ENCODE data around the gene KCNQ1.

KCNQ1 gene

DNA sequence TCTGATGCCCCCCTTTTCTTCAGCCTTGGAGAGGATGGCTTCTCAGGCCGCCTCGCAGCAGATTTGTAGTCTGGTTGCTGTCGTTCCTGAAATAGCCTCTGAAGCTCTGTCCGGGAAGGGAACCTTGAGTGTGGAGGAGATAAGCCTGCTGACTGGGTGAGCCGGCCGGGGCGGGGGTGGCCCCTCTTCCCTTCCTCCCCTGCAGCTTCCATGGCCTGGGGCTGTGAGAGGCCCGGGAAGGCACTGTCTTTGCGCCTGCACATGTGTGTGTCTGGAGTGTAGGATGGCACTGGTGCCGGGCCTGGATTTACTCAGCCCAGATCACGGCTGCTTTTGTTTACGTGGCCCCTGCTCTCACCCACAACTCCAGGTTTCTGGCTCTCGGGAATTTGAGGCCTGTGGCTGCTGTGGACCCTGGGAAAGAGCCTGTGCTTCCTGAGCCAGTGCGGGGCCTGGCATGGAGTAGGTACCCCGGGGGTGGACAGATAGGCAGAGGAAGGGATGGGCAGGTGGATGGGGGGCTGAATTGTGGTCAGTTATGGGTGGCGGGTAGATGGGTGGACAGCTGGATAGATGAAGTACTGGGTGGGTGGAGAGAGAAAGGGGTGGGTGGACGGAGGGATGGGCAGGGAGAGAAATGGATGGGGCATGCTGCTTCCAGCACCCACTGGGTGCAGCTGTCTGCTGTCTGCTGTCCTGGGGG lies 16.6 kb downstream of the KCNQ1 start:
- DNase-seq = no peak

DNA sequence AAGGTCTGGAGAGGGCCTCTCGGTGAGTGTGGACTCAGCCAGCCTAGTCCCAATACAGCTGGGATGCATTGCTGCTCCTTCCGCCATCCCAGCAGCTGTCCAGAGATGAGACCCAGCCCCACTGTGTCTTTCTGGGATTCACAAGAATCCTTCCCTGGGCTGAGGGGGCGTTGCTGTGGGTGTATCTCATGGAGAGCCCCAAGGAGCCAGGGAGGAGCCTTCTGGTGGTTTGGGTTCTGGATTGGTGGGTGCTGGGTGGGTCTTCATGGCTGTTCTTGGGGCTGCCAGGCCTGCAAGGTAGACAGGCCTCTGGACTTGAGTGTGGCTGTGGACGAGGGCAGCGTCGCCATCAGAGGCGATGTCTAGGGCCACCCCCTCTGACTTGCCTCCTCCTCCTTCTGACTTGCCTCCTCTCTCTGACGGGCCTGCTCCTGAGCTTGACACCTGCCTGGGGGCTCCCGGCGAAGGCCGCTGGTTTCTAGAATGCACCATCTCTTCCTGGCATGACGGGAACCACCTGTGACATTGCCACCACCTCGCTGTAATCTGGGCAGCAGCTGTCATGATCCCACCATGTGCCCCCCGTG lies 17.2 kb downstream of the KCNQ1 start:
- no peak for DNase-seq

- DNase-seq = no peak
Measured at GRCh38 chr11:2462543-2462985, 17.8 kb downstream of the KCNQ1 start.

DNA sequence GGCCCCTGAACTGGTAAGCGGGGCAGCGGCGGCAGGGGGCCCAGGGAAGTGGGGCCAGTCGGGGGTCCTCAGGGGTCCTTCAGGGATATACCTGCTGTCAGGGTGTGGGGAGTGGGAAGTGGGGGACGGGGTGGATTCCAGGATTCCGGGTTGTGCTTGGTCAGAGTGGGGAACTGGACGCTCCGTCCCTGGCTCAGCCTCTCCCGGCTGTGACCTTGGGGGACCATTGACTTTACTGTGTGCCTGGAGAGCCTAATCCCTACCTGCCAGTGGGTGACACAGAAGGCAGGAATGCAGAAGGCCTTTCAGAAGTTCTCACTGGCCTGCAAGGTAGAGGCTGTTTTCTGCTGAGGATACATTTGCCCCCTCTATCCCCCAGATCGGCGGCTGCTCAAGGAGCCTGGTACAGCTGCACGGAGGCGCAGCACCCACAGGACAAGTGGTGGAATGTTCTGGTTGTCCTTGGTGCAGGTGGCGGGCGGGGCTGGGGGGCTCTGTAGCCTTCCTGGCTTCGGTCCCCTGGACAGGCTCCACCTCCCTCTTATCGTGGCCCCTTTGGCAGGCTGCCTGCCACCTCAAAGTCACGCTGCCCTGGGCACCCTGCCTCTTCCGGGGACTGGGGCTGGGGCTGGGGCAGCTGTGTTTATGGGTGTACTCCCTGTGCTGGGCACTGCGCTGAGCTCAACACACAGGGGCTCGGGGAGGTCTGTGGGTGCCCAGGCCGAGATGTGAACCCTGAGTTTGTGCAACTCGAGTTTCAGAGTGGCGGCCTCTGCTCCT lies 18.4 kb downstream of the KCNQ1 start:
- DNase-seq = peak in 1 of 2 donors; percentile 18

DNA sequence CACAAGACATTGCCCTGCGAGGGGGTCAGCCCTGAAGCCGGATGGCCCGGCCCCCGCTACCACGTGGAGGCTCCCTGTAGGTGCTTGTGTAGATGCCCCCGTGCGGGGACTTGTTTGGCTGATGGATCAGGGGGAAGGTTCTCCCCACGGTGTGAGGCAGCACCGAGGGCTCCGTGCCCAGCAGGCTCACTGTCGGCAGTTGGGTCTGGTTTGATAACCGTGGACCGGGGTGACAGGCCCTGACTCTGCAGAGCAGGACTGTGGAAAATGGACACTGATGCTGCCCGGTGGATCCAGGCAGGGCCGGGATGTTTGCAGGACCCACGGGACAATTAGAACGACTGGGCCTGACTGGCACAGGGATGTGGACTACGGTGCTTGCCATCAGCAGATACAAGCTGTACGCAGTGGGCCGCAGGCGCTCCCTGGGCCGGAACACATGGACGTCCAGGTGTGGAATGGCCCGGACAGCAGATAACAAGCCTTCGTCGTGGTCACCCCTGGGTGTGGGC lies 19.0 kb downstream of the KCNQ1 start:
- peak in 1 of 2 donors; percentile 16 for DNase-seq

GRCh38 chr11:2464451-2465165 lies 19.8 kb downstream of the KCNQ1 start:
- peak in 1 of 2 donors; percentile 10 for DNase-seq

DNA sequence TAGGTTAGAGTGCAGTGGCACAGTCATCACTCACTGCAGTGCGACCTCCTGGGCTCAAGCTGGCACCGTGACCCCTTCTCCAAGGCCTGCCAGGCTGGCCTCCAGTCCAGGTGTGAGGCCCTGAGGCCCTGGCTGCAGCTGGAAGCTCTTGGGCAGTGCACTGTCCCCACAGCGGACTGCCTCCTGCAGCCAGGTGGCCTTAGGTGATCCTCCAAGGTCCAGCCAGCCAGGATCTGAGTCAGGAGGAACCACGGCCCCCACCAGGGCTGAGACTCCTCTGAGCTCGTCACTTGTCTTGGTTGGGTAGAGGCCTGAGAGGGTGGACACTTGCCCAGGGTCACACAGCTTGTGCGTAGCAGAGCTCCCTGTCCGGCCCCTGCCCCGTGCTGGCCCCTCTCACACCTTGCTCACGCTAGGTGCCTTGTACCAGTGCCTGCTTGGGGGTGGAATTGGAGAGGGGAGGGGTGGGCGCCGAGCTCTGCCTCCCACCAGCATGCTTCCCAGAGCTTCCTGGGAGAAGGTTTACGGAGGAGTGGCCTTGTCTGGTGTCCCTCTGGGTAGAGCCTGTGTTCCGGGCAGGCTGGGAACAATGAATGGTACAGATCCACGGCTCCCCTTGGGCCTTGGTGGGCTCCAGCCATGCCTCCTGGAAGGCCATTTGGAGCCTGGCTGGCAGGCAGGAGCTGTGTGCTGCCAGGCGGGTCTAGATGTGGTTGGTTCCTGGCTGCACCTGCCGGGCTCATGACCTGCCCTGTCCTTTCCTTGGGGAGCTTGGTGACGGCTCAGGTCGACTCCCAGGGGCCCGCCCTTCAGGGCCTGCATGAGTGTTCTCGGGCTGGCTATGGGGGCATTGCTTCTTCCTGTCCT lies 20.6 kb downstream of the KCNQ1 start:
- DNase-seq = peak in 1 of 2 donors; percentile 13

GRCh38 chr11:2466069-2466801 lies 21.4 kb downstream of the KCNQ1 start:
- no peak for DNase-seq

- DNase-seq = peak; percentile 36 to 49
Measured at GRCh38 chr11:2466869-2467694, 22.3 kb downstream of the KCNQ1 start.

- no peak for DNase-seq
Measured at GRCh38 chr11:2467695-2468055, 22.9 kb downstream of the KCNQ1 start.

DNA sequence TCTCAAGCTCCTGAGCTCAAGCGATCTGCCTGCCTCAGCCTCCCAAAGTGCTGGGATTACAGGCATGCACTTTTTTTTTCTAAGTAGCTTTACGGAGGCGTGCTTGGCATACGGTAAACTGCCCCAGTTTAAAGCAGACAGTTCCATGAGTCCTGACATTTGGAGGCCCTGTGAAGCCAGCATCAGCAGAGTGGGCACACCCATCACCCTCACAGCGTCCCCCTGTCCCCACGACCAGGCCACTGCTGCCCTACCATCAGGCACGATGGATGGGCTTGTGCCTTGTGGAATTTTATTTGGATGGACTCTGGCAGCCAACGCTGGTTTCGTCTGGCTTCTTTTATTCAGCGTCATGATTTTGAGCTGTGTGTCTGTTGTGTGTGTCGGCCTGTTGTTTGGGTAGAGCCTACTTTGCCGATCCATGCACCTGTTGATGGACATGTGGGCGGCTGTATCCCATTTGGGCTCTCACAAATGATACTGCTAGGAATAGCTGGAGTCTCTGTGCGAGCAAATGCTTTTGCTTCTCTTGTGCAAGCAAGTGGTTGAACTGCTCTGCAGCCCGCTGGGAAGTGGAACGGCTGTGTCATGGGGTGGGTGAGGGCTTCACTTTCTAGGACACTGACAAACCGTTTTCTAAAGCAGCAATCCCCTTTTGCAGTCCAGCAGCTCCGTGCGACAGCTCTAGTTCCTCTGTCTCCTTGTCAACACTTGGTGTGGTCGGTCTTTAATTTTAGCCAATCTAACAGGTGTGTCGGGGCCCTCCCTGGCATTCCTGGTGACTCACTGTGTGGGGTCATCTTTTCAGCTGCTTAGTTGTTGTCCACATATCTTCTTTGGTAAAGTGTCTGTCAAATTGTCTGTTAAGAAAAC lies 23.8 kb downstream of the KCNQ1 start:
- DNase-seq = no peak

DNA sequence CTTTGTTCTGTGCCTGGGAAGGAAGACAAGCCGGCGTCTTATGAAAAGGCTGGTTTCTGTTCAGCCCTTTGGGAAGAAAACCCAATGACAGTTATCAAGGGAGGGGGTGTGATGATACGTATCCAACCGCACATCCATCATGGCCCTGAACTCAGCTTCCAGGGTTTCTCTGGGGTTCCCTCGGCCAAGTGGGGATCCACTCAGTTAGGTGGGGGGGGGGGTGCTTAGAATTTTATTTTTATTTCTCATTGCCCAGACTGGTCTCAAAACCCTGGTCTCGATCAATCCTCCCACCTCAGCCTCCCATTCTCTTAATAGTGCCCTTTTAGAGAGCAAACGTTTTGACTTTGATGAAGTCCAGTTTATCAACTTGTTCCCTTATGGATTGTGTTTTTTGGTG lies 25.7 kb downstream of the KCNQ1 start:
- no peak for DNase-seq

DNA sequence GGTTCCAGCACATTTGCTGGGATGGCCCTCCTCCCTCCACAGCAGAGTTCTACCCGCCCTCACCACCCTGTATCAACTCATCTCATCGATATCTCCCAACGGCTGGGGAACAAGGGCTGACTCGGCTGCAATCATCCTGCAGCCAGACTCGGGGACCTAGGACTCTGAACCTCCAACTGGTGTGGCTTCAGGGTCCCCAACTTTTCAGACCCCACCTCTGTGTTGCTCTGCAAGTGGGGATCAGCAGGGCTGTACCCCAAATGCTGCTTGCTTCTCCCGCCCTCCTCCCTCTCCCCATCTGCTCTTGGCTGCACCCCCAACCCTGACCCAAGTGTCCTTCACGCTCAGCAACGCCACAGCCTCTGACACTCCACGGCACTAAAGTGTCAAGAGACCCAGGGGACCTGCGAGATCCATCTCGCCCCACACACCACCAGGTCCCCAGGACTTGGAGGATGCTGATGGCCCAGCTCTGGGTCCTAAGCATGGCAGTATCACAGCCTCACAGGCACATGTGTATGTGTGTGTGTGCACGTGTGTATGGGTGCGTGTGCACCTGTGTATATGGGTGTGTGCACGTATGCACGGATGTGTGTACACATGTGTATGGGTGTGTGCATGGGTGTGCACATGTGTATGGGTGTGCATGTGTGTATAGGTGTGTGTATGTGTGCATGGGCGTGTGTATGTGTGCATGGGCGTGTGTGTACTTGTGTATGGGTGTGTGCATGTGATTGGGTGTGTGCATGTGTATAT lies 26.4 kb downstream of the KCNQ1 start:
- no peak for DNase-seq

DNA sequence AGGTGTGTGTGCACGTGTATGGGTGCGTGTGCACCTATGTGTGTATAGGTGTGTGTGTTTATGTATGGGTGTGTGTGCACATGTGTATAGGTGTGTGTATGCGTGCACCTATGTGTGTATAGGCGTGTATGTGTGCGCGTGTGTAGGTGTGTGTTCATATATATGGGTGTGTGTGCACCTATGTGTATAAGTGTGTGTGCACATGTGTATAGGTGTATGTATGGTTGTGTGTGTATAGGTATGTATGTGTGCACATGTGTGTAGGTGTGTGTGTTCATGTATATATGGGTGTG lies 26.9 kb downstream of the KCNQ1 start:
- no peak for DNase-seq

DNA sequence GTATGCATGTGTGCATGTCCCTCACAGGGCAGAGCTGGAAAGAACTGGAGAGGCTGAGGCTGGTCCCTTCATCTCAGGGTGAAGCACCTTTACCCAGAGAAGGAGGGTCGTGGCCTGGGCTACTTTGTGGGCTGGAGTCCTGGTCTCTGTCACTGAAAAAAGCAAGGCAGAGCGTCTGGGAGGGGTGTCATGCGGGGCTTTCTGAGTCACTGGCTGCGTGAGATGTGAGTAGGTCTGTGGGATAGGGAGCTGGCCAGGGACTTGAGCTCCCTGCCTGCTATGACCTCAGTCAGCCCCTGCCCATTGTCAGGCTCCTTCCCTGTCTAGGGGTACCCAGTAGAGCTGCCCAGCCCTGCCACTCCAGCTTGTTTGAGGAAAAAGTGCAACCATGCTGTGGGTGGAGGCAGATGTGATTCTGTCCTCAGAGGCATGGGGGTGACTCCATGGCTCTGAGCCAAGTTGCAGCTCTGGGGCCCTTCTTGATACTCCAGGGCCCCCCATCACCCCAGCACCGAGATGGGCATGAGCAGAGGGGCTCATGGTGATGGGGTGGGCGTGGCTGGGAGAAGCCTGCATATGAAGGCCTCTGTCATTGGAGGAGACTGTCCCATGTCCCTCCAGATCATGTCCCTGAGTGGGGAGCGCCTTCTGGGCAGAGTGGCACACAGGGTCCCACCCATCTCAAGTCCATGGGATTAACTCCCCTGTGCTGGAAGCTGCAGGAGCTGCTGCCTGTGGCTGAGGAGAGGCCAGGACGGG lies 27.8 kb downstream of the KCNQ1 start:
- no peak for DNase-seq

GRCh38 chr11:2473361-2474058 lies 28.7 kb downstream of the KCNQ1 start:
- DNase-seq = no peak
